ENCODE measurements around the gene FATE1.

DNA sequence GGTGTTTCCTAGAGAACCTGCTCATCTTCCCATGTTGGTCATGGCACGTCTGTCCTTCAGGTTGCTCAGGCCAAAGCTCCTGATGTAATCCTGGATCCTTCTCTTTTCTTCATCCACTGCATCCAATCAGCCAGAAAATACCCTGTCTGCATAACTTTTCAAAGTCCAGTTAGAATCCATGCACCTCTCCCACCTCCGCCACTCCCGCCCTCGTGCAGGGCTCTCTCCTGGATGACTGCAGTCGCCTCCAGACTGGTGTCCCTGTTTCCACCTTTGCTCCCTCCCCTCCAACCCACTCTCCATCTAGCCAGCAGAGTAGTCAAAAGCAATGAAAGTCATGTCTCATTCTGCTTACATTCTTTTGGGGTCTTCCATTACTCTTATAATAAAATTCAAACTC lies 34.7 kb downstream of the FATE1 start:
- TF ChIP-seq, protein P1, sequence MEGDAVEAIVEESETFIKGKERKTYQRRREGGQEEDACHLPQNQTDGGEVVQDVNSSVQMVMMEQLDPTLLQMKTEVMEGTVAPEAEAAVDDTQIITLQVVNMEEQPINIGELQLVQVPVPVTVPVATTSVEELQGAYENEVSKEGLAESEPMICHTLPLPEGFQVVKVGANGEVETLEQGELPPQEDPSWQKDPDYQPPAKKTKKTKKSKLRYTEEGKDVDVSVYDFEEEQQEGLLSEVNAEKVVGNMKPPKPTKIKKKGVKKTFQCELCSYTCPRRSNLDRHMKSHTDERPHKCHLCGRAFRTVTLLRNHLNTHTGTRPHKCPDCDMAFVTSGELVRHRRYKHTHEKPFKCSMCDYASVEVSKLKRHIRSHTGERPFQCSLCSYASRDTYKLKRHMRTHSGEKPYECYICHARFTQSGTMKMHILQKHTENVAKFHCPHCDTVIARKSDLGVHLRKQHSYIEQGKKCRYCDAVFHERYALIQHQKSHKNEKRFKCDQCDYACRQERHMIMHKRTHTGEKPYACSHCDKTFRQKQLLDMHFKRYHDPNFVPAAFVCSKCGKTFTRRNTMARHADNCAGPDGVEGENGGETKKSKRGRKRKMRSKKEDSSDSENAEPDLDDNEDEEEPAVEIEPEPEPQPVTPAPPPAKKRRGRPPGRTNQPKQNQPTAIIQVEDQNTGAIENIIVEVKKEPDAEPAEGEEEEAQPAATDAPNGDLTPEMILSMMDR (IDR thresholded peaks at IDR 0.05), result no peak
- TF ChIP-seq POLR2A (IDR thresholded peaks at IDR 0.05), result no peak

Data from adrenal gland (tissue), 5 donors.